Measurements from ENCODE around the gene CD48. TPM values are rescaled to one million over a fixed set of nuclear protein-coding genes. Genes with fewer than 3 reads are reported as not detected.

Gene CD48
- polyA plus RNA-seq, 1 donor (not counting 4 experiments of a cell fraction or from before 2014, with no cell fraction given) = 0.07 TPM

DNA sequence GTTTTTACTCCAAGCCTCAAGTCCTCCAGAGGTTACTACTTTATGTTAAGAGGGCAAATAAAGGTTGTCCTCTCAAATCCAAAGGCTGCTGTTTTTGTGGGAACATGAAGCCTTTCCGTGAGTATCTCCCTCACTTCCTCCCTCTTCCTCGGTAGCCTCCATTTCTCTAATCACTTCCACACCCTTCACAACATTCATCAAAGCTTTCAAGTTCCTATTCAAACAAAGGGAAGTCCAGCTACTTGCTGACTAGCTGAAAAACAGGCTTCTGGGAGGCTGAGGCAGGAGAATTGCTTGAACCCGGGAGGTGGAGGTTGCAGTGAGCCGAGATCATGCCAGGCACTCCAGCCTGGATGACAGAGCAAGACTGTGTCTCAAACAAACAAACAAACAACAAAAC is 6.6 kb upstream of the CD48 start:
- Histone ChIP-seq H3K9me1 (ENCODE audit: control insufficient read depth, extremely low read depth, insufficient read depth, low read length) (no peaks in the 10 kb centered on the region), H3K27ac (ENCODE audit: control insufficient read depth, insufficient read depth, low read length) (no peak overlapping the region), H3K4me3 (ENCODE audit: control insufficient read depth in 2 of 3, extremely low read depth in 1 of 3, insufficient read depth in 2 of 3, low read depth in 1 of 3, low read length in 3 of 3) (no peak overlapping the region), H3K79me2 (ENCODE audit: control insufficient read depth, insufficient read depth, low read length) (no peaks in the 10 kb centered on the region), H3K4me1 (ENCODE audit: control insufficient read depth, extremely low read depth, insufficient read depth, low read length) (peaks cover 4% of the 10 kb centered on the region), H4K20me1 (ENCODE audit: control insufficient read depth, extremely low read depth, insufficient read depth, low read length) (no peaks in the 10 kb centered on the region), H3K9me3 (ENCODE audit: control insufficient read depth, low read depth, low read length) (no peaks in the 10 kb centered on the region), H3K27me3 (ENCODE audit: control insufficient read depth, extremely low read depth, insufficient read depth, low read length) (no peaks in the 10 kb centered on the region), H3K9ac (ENCODE audit: control insufficient read depth, extremely low read depth, insufficient read depth, low read length) (no peak overlapping the region), H3K36me3 (ENCODE audit: control insufficient read depth in 2 of 2, extremely low read depth in 1 of 2, insufficient read depth in 2 of 2, low read length in 2 of 2) (no peaks in the 10 kb centered on the region), H2AFZ (ENCODE audit: control insufficient read depth, low read length) (no peak overlapping the region), H3K4me2 (ENCODE audit: control insufficient read depth, extremely low read depth, insufficient read depth, low read depth, low read length) (no peak overlapping the region)
- DNase-seq (ENCODE audit: low read depth, low spot score) (no peak), FAIRE-seq (no peak)
- dilution Hi-C loops (cut with MboI; ENCODE audit: extremely low pct_ligation_motif_present, low sequenced_read_pairs) = no loop called here
- TF ChIP-seq, protein P1, sequence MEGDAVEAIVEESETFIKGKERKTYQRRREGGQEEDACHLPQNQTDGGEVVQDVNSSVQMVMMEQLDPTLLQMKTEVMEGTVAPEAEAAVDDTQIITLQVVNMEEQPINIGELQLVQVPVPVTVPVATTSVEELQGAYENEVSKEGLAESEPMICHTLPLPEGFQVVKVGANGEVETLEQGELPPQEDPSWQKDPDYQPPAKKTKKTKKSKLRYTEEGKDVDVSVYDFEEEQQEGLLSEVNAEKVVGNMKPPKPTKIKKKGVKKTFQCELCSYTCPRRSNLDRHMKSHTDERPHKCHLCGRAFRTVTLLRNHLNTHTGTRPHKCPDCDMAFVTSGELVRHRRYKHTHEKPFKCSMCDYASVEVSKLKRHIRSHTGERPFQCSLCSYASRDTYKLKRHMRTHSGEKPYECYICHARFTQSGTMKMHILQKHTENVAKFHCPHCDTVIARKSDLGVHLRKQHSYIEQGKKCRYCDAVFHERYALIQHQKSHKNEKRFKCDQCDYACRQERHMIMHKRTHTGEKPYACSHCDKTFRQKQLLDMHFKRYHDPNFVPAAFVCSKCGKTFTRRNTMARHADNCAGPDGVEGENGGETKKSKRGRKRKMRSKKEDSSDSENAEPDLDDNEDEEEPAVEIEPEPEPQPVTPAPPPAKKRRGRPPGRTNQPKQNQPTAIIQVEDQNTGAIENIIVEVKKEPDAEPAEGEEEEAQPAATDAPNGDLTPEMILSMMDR (optimal IDR thresholded peaks at IDR 0.05 in 1 of 3, IDR thresholded peaks at IDR 0.05 in 1 of 3, conservative IDR thresholded peaks at IDR 0.05 in 1 of 3; ENCODE audit: extremely low read depth in 1 of 3, insufficient read depth in 2 of 3, low read length in 3 of 3) = no peak
- no peak for TF ChIP-seq EZH2 (IDR thresholded peaks at IDR 0.05; ENCODE audit: low read length)

DNA sequence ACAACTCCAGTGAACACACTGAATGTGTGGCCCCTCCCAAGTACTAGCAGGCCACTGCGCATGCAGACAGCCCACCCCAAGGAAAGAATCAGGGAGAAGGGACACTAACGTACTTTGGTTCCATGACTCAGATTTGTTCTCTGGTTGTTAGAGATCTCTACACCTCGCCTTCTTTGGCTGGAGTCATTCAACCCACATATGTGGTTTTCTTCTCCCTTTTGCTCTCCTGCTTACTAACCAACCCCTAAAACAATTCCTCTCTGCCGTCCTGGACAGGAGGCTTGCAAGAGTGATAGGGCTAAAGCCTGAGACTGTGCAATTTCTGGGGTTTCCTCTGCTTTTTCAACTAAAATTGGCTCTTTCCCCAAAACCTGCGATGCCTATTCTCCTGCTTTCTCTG is 5.7 kb upstream of the CD48 start:
- dilution Hi-C loops (cut with MboI; ENCODE audit: extremely low pct_ligation_motif_present, low sequenced_read_pairs) = no loop called here
- no peak for FAIRE-seq
- Histone ChIP-seq H3K27ac (ENCODE audit: control insufficient read depth, insufficient read depth, low read length) (no peak overlapping the region), H3K9me1 (ENCODE audit: control insufficient read depth, extremely low read depth, insufficient read depth, low read length) (no peaks in the 10 kb centered on the region), H3K79me2 (ENCODE audit: control insufficient read depth, insufficient read depth, low read length) (no peaks in the 10 kb centered on the region), H3K36me3 (ENCODE audit: control insufficient read depth in 2 of 2, extremely low read depth in 1 of 2, insufficient read depth in 2 of 2, low read length in 2 of 2) (no peaks in the 10 kb centered on the region), H4K20me1 (ENCODE audit: control insufficient read depth, extremely low read depth, insufficient read depth, low read length) (no peaks in the 10 kb centered on the region), H3K4me1 (ENCODE audit: control insufficient read depth, extremely low read depth, insufficient read depth, low read length) (peaks cover 4% of the 10 kb centered on the region), H2AFZ (ENCODE audit: control insufficient read depth, low read length) (no peak overlapping the region), H3K4me3 (ENCODE audit: control insufficient read depth in 2 of 3, extremely low read depth in 1 of 3, insufficient read depth in 2 of 3, low read depth in 1 of 3, low read length in 3 of 3) (no peak overlapping the region), H3K27me3 (ENCODE audit: control insufficient read depth, extremely low read depth, insufficient read depth, low read length) (no peaks in the 10 kb centered on the region), H3K4me2 (ENCODE audit: control insufficient read depth, extremely low read depth, insufficient read depth, low read depth, low read length) (no peak overlapping the region), H3K9me3 (ENCODE audit: control insufficient read depth, low read depth, low read length) (no peaks in the 10 kb centered on the region), H3K9ac (ENCODE audit: control insufficient read depth, extremely low read depth, insufficient read depth, low read length) (no peak overlapping the region)
- DNase-seq (ENCODE audit: low read depth, low spot score) = no peak
- TF ChIP-seq EZH2 (IDR thresholded peaks at IDR 0.05; ENCODE audit: low read length) = no peak
- TF ChIP-seq, protein P1 (optimal IDR thresholded peaks at IDR 0.05 in 1 of 3, IDR thresholded peaks at IDR 0.05 in 1 of 3, conservative IDR thresholded peaks at IDR 0.05 in 1 of 3; ENCODE audit: extremely low read depth in 1 of 3, insufficient read depth in 2 of 3, low read length in 3 of 3) = no peak

All from keratinocyte (primary cell).